Mammary epithelial cell (primary cell): Measurements from ENCODE around the gene DHX9.

Experiments used
- EZH2 ChIP-seq: IDR thresholded peaks from 2 replicates; pipeline ENCODE4 v1.6.1; 2012; ENCODE audit warnings: low read length, inconsistent platforms, borderline replicate concordance
- TF ChIP-seq, protein P1 (sequence below), 2 donors: IDR thresholded peaks in 1 of 2; conservative IDR thresholded peaks in 1 of 2; 2 replicates each; pipeline ENCODE4 v1.5.1; 2011 to 2012; ENCODE audit warnings: inconsistent platforms in 2 of 2, low read length in 2 of 2, mild to moderate bottlenecking in 2 of 2, control low read depth in 1 of 2, low read depth in 1 of 2; ENCODE audit not compliant: insufficient read depth in 1 of 2; ENCODE audit errors: extremely low read depth in 1 of 2

DNA sequence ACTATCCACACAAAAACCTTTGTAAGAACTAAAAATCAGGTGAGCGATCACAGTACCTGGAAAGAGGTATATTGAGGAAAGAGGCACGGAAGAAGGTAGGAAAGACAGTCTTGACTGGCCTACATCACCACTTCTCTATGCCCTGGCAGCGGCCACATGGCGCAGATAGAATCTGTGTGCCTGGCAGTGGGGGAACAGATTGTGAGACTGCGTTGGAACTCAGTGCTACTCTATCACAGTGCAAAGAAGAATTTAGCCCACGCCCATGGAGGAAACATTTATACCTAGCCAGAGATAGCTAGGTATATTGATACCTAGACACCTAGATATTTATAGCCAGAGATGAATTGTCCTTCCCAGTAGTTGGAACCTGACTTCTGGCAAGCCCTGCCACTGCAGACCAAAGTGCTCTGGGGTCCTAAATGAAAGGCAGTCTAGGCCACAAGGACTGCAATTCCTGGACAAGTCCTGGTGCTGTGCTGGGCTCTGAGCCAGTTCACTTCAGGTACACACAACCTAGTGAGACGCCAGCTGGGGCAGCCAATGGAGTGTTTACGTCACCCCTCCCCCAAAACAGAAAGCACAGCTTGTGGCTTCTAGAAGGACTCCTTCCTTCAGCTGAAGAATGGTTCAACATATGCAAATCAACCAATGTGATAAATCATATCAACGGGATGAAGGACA, 51.9 kb downstream of the DHX9 start:
- no peak for TF ChIP-seq EZH2
- TF ChIP-seq, protein P1, sequence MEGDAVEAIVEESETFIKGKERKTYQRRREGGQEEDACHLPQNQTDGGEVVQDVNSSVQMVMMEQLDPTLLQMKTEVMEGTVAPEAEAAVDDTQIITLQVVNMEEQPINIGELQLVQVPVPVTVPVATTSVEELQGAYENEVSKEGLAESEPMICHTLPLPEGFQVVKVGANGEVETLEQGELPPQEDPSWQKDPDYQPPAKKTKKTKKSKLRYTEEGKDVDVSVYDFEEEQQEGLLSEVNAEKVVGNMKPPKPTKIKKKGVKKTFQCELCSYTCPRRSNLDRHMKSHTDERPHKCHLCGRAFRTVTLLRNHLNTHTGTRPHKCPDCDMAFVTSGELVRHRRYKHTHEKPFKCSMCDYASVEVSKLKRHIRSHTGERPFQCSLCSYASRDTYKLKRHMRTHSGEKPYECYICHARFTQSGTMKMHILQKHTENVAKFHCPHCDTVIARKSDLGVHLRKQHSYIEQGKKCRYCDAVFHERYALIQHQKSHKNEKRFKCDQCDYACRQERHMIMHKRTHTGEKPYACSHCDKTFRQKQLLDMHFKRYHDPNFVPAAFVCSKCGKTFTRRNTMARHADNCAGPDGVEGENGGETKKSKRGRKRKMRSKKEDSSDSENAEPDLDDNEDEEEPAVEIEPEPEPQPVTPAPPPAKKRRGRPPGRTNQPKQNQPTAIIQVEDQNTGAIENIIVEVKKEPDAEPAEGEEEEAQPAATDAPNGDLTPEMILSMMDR (conservative IDR thresholded peaks at IDR 0.05 in 1 of 2, IDR thresholded peaks at IDR 0.05 in 1 of 2; ENCODE audit: extremely low read depth in 1 of 2, insufficient read depth in 1 of 2, low read depth in 1 of 2, low read length in 2 of 2), result no peak
